GM12891 (cell line): ENCODE measurements around the gene AFAP1L1.

Source experiments
- PAX5 ChIP-seq: IDR thresholded peaks from 2 replicates; pipeline ENCODE4 v1.6.1; 2011; ENCODE audit warnings: low read length, moderate library complexity, mild to moderate bottlenecking; ENCODE audit not compliant: insufficient read depth, severe bottlenecking
- POLR2A ChIP-seq: IDR thresholded peaks from 2 replicates; pipeline ENCODE4 v1.6.1; 2011; ENCODE audit warnings: low read depth, low read length, control low read depth
- POLR2AphosphoS5 ChIP-seq: IDR thresholded peaks from 2 replicates; pipeline ENCODE4 v1.6.1; 2011; ENCODE audit warnings: low read depth, low read length, control low read depth
- TAF1 ChIP-seq: IDR thresholded peaks from 2 replicates; pipeline ENCODE4 v1.6.1; 2011; ENCODE audit warnings: low read depth, low read length, control low read depth

DNA sequence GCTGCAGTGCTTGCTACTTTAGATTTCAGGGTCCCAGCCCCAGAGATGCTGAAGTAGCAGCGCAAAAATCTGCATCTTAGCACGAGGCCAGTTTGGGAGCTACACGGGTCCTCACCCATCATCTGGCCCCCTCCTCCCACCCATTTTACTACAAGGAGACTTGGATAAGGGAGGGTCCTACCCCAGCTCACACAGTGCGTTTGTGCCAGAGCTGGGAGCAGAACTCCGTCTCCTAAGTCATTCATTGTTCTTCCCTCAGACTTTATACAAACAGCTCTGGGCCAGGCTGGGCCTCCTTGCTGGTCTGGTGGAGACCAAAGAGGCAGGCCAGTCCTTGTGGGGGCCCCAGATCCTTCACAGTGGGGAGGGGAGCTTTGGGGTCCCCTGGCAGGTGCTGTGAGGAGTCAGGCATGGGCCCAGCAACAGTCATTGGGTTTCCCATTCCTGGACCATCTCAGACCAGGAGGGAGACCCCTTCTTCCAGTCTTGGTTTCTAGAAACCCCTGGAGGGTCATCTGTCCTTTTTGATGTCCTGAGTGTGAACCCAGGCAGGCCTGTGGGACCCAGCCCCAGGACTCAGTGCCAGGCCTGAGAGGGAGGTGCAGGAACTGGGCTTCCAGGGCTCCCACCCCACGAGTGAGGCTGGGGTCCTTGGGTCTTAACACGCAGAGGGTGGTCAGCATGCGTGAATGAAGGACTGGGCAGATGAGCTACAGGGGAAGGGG lies 109.8 kb downstream of the AFAP1L1 start:
- TF ChIP-seq PAX5: no peak
- TF ChIP-seq POLR2A: no peak
- no peak for TF ChIP-seq POLR2AphosphoS5
- TF ChIP-seq TAF1: no peak
